Hematopoietic multipotent progenitor cell treated with erythropoietin and hydrocortisone succinate and interleukin-3 and kit ligand, for 4 days (in vitro differentiated cells): ENCODE data around the gene AIFM2.
"Not testable (repeated sequence)": the region's sequence is repeated elsewhere in the genome, so short reads cannot be mapped to it uniquely, and the experiment has no call there.

Experiments
- DNase-seq: peaks from one replicate; pipeline ENCODE4 v3.0.0-alpha.2; 2015

Gene AIFM2

GRCh38 chr10:70145666-70146488 lies 13.3 kb upstream of the AIFM2 start:
- peak; percentile 84 for DNase-seq

GRCh38 chr10:70145166-70145665 lies 12.6 kb upstream of the AIFM2 start:
- DNase-seq = no peak

GRCh38 chr10:70144372-70145110 lies 11.9 kb upstream of the AIFM2 start:
- DNase-seq = no peak

- DNase-seq = no peak
Measured at GRCh38 chr10:70142555-70142954, 9.9 kb upstream of the AIFM2 start.

- no peak for DNase-seq
Measured at GRCh38 chr10:70140297-70140696, 7.7 kb upstream of the AIFM2 start.

- no peak for DNase-seq
Measured at GRCh38 chr10:70139997-70140250, 7.3 kb upstream of the AIFM2 start.

GRCh38 chr10:70139151-70139996 lies 6.7 kb upstream of the AIFM2 start:
- DNase-seq = no peak

- no peak for DNase-seq
Measured at GRCh38 chr10:70137927-70138883, 5.6 kb upstream of the AIFM2 start.

- DNase-seq = peak; percentile 91
Measured at GRCh38 chr10:70137135-70137534, 4.5 kb upstream of the AIFM2 start.

- no peak for DNase-seq
Measured at GRCh38 chr10:70135684-70136083, 3.1 kb upstream of the AIFM2 start.

- no peak for DNase-seq
Measured at GRCh38 chr10:70135046-70135445, 2.4 kb upstream of the AIFM2 start.

GRCh38 chr10:70131560-70131937 lies 1.1 kb downstream of the AIFM2 start:
- DNase-seq = no peak

GRCh38 chr10:70130878-70131559 lies 1.6 kb downstream of the AIFM2 start:
- no peak for DNase-seq

GRCh38 chr10:70126700-70127395 lies 5.8 kb downstream of the AIFM2 start:
- no peak for DNase-seq

GRCh38 chr10:70125918-70126552 lies 6.6 kb downstream of the AIFM2 start:
- DNase-seq = peak; percentile 85

GRCh38 chr10:70124918-70125317 lies 7.7 kb downstream of the AIFM2 start:
- no peak for DNase-seq

GRCh38 chr10:70124415-70124814 lies 8.2 kb downstream of the AIFM2 start:
- DNase-seq = no peak

GRCh38 chr10:70123817-70124216 lies 8.8 kb downstream of the AIFM2 start:
- no peak for DNase-seq

- DNase-seq = not testable (repeated sequence)
Measured at GRCh38 chr10:70123166-70123565, 9.5 kb downstream of the AIFM2 start.

- DNase-seq = peak; percentile 97
Measured at GRCh38 chr10:70122742-70123141, 9.9 kb downstream of the AIFM2 start.
